ENCODE measurements around the gene MALL. TPM values are rescaled to one million over a fixed set of nuclear protein-coding genes. Genes with fewer than 3 reads are reported as not detected.
"Not testable (repeated sequence)": the region's sequence is repeated elsewhere in the genome, so short reads cannot be mapped to it uniquely, and the experiment has no call there.

The MALL gene
- 100 to 1,000 TPM; 235 to 264 TPM for polyA plus RNA-seq

DNA sequence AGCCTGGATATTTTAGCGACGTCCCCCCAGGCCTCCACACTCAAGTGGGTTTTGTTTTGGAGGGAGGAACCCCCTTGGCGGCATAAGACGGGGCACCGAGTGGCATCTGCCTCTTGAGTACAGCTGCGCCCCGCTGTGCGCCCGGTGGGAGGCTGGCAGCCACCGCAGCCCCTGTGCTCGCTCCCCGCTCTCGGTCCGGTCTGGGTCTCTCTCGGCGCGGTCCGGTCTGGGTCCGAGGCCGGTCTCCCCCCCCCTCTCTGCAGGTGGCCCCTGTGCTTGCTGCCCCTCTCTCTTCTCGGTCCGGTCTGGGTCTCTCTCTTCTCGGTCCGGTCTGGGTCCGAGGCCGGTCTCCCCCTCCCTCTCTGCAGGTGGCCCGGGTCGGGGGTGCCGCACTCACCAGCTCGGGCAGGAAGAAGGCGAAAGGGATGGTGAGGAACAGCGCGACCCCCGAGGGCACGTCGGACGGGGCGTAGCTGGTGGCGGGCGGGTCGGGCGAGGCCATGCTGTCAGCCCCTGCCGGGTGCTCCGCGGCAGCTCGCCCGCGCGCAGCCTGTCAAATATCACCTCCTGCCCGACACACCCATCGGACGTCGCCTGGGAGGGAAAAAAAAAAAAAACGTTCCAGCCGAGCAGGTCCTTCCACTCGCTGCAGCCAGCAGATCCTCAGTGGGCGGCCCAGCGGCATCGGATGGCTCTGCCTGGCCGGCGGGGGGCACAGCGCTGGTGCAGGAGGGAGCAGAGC is at the start of gene MALL:
Gene MALL, minus strand, starts transcription at position 532 of the 742 bp plus-strand sequence. Its CDS starts 30 bp downstream, at position 502.
- Histone ChIP-seq H3K9me3 (ENCODE audit: control insufficient read depth in 2 of 2, insufficient read depth in 1 of 2, low read depth in 1 of 2, low read length in 1 of 2) (peaks cover 0 to 2% of the 10 kb centered on the region in 2 donors), H3K27ac (ENCODE audit: low read depth in 2 of 2, low read length in 1 of 2) (peak within 1 kb of the TSS; percentile 88 to 89), H3K4me1 (ENCODE audit: control insufficient read depth in 2 of 2, insufficient read depth in 2 of 2, low read length in 1 of 2) (peaks cover 5 to 6% of the 10 kb centered on the region in 2 donors), H3K4me3 (ENCODE audit: low read depth in 1 of 2, low read length in 2 of 2) (peak within 1 kb of the TSS; percentile 66 to 79), H3K27me3 (ENCODE audit: control insufficient read depth in 1 of 2, insufficient read depth in 2 of 2, low read length in 2 of 2) (no peaks in the 10 kb centered on the region), H3K36me3 (ENCODE audit: control insufficient read depth in 2 of 2, insufficient read depth in 2 of 2, low read length in 1 of 2) (no peaks in the 10 kb centered on the region)
- WGBS, 2 donors: 7 to 9% methylated on average over 58 to 62 of the region's 62 CpGs

DNA sequence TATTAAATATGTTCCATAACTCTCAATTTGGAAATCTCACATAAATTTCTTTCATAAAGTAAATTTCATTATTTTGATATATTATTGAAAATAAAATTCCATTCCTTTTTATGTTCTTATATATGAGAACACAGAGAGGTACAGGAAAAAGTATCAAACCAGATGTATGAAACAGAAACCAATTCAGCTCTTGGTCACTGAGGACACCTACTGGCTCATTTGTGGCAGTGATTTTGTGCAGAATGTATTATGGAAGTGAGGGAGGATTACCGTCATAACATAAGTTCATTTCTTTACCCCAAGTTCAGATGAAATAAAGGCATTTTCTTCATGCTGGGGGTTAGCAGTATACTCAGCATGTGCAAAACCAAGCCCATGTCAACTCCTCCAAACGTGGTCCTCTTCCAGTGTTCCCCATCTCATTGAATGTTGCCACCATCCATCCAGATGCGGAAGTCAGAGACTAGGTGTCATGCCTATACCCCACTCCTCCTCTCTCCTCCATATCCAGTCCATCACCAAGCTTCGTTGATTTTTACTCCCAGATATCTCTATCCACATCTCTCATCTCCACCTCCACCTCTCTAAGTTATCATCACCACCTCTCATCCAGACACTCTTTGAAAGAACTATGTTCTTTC is 41.7 kb upstream of the MALL start:
- WGBS, 2 donors: 31 to 32% methylated on average over 4 of the region's 4 CpGs
- Histone ChIP-seq H3K4me3 (ENCODE audit: low read depth in 1 of 2, low read length in 2 of 2) (no peak overlapping the region), H3K4me1 (ENCODE audit: control insufficient read depth in 2 of 2, insufficient read depth in 2 of 2, low read length in 1 of 2) (peaks cover 0 to 2% of the 10 kb centered on the region in 2 donors), H3K9me3 (ENCODE audit: control insufficient read depth in 2 of 2, insufficient read depth in 1 of 2, low read depth in 1 of 2, low read length in 1 of 2) (no peaks in the 10 kb centered on the region), H3K27me3 (ENCODE audit: control insufficient read depth in 1 of 2, insufficient read depth in 2 of 2, low read length in 2 of 2) (no peaks in the 10 kb centered on the region), H3K27ac (ENCODE audit: low read depth in 2 of 2, low read length in 1 of 2) (peak overlapping the region in 1 of 2 donors; percentile 22), H3K36me3 (ENCODE audit: control insufficient read depth in 2 of 2, insufficient read depth in 2 of 2, low read length in 1 of 2) (no peaks in the 10 kb centered on the region)

DNA sequence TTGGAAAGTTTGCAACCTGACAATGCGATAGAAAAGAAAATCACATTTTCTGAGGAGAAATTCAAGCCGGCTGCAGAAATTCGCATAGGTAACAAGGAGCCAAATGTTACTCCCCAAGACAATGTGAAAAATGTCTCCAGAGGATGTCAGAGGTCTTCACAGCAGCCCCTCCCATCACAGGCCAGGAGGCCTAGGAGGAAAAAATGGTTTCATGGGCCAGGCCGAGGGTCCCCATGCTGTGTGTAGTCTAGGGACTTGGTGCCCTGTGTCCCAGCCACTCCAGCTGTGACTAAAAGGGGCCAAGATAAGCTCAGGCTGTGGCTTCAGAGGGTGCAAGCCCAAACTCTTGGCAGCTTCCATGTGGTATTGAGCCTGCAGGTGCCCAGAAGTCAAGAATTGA is 39.2 kb upstream of the MALL start:
- 97 to 99% methylated on average over 4 of the region's 4 CpGs for WGBS, 2 donors
- not testable (repeated sequence) for H3K36me3 ChIP-seq (ENCODE audit: control insufficient read depth in 2 of 2, insufficient read depth in 2 of 2, low read length in 1 of 2); H3K27me3 ChIP-seq (ENCODE audit: control insufficient read depth in 1 of 2, insufficient read depth in 2 of 2, low read length in 2 of 2); H3K9me3 ChIP-seq (ENCODE audit: control insufficient read depth in 2 of 2, insufficient read depth in 1 of 2, low read depth in 1 of 2, low read length in 1 of 2); H3K4me3 ChIP-seq (ENCODE audit: low read depth in 1 of 2, low read length in 2 of 2); H3K4me1 ChIP-seq (ENCODE audit: control insufficient read depth in 2 of 2, insufficient read depth in 2 of 2, low read length in 1 of 2); H3K27ac ChIP-seq (ENCODE audit: low read depth in 2 of 2, low read length in 1 of 2)

DNA sequence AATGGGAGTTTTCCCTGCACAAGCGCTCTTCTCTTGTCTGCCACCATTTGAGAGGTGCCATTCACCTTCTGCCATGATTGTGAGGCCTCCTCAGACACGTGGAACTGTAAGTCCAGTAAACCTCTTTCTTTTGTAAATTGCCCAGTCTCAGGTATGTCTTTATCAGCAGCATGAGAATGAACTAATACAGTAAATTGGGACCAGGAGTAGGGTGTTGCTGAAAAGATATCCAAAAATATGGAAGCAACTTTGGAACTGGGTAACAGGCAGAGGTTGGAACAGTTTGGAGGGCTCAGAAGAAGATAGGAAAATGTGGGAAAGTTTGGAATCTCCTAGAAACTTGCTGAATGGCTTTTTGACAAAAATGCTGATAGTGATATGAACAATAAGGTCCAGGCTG is 38.6 kb upstream of the MALL start:
- H3K27me3 ChIP-seq (ENCODE audit: control insufficient read depth in 1 of 2, insufficient read depth in 2 of 2, low read length in 2 of 2); H3K36me3 ChIP-seq (ENCODE audit: control insufficient read depth in 2 of 2, insufficient read depth in 2 of 2, low read length in 1 of 2); H3K9me3 ChIP-seq (ENCODE audit: control insufficient read depth in 2 of 2, insufficient read depth in 1 of 2, low read depth in 1 of 2, low read length in 1 of 2); H3K4me3 ChIP-seq (ENCODE audit: low read depth in 1 of 2, low read length in 2 of 2); H3K4me1 ChIP-seq (ENCODE audit: control insufficient read depth in 2 of 2, insufficient read depth in 2 of 2, low read length in 1 of 2): not testable (repeated sequence)
- H3K27ac ChIP-seq (ENCODE audit: low read depth in 2 of 2, low read length in 1 of 2): peak overlapping the region in 1 of 2 donors; percentile 42
- WGBS, 2 donors: 79 to 91% methylated on average over 2 of the region's 2 CpGs

DNA sequence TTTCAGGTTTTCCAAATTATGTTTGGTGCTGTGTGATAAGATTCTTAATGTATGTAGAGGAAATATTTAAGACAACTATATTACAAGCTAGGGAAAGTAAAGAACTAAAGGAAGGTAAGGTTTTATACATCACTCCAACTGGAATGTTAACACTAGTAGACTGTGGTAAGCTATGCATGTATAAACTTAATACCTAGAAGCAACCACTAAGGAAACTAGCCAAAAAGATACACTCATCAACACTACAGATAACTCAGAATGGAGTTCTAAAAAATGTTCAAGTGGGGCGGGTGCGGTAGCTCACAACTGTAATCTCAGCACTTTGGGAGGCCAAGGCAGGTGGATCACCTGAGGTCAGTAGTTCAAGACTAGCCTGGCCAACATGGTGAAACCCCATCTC is 37.8 kb upstream of the MALL start:
- Histone ChIP-seq H3K9me3 (ENCODE audit: control insufficient read depth in 2 of 2, insufficient read depth in 1 of 2, low read depth in 1 of 2, low read length in 1 of 2) (no peaks in the 10 kb centered on the region), H3K4me3 (ENCODE audit: low read depth in 1 of 2, low read length in 2 of 2) (no peak overlapping the region), H3K27ac (ENCODE audit: low read depth in 2 of 2, low read length in 1 of 2) (peak overlapping the region in 1 of 2 donors; percentile 4), H3K4me1 (ENCODE audit: control insufficient read depth in 2 of 2, insufficient read depth in 2 of 2, low read length in 1 of 2) (peaks cover 0 to 3% of the 10 kb centered on the region in 2 donors), H3K36me3 (ENCODE audit: control insufficient read depth in 2 of 2, insufficient read depth in 2 of 2, low read length in 1 of 2) (no peaks in the 10 kb centered on the region), H3K27me3 (ENCODE audit: control insufficient read depth in 1 of 2, insufficient read depth in 2 of 2, low read length in 2 of 2) (no peaks in the 10 kb centered on the region)
- 69 to 86% methylated on average over 2 of the region's 2 CpGs for WGBS, 2 donors

DNA sequence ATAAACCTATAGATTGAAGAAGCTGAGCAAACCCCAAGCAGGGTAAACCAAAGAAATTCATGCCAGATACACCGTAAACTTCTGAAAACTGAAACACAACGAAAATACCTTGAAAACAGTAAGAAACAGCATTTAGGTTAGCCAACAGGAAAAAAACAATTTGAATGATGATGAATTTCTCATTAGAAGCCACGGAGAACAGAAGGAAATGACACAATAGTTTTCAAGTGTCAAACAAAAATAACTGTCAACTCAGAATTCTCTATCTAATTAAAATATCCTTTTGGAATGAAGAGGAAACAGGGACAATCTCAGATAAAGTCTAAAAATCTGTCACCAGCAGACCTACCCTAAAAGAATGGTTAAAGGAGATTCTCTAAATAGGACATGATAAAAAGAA is 37.3 kb upstream of the MALL start:
- H3K4me3 ChIP-seq (ENCODE audit: low read depth in 1 of 2, low read length in 2 of 2): no peak overlapping the region
- 65 to 66% methylated on average over 3 of the region's 3 CpGs for WGBS, 2 donors
- no peak overlapping the region for H3K27ac ChIP-seq (ENCODE audit: low read depth in 2 of 2, low read length in 1 of 2)
- H3K36me3 ChIP-seq (ENCODE audit: control insufficient read depth in 2 of 2, insufficient read depth in 2 of 2, low read length in 1 of 2): no peaks in the 10 kb centered on the region
- H3K4me1 ChIP-seq (ENCODE audit: control insufficient read depth in 2 of 2, insufficient read depth in 2 of 2, low read length in 1 of 2): peaks cover 0 to 3% of the 10 kb centered on the region in 2 donors
- no peaks in the 10 kb centered on the region for H3K27me3 ChIP-seq (ENCODE audit: control insufficient read depth in 1 of 2, insufficient read depth in 2 of 2, low read length in 2 of 2)
- H3K9me3 ChIP-seq (ENCODE audit: control insufficient read depth in 2 of 2, insufficient read depth in 1 of 2, low read depth in 1 of 2, low read length in 1 of 2): peaks cover 0 to 2% of the 10 kb centered on the region in 2 donors

DNA sequence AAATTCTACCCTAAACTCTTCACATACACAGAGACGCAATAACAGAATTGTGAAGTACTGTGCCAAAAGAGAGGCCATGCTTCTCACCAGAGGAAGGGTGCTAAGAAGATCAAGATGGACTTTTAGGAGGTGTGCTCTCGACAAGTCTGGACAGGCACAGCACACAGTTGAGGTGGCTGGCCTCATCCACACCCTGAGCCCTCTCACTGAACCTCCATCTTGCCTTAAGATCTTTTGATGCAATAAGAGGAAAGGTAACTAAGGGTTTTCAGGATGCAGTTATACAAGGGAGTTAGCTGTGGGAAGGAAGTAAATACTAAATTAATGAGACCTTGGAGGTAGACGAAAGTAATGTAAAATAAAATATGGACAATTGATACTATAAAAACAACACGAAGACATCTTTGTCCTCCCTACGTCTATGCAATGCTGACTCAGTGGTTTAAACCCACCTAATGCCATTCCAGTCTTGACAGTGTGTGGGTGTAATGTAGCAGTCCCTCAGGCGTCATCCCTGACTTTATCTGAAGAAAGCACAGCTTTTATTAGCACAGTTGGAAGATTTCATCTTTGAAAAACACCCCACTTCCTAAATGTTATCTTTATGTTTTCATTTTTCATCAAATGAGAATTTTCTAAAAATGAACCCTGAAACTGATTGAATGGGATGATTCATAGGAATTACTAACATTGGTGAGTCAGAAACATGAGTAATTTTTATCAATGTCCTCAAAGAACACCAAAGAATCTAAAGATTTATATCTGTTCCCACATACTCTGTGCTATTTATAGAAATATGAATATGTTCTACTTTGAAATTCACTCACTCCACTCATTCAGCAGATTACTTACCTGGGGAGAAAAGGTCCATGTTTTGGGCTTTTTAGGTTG is 34.0 kb upstream of the MALL start:
- Histone ChIP-seq H3K4me1 (ENCODE audit: control insufficient read depth in 2 of 2, insufficient read depth in 2 of 2, low read length in 1 of 2) (peaks cover 0 to 2% of the 10 kb centered on the region in 2 donors), H3K27me3 (ENCODE audit: control insufficient read depth in 1 of 2, insufficient read depth in 2 of 2, low read length in 2 of 2) (no peaks in the 10 kb centered on the region), H3K36me3 (ENCODE audit: control insufficient read depth in 2 of 2, insufficient read depth in 2 of 2, low read length in 1 of 2) (no peaks in the 10 kb centered on the region), H3K4me3 (ENCODE audit: low read depth in 1 of 2, low read length in 2 of 2) (no peak overlapping the region), H3K27ac (ENCODE audit: low read depth in 2 of 2, low read length in 1 of 2) (peak overlapping the region in 1 of 2 donors; percentile 83), H3K9me3 (ENCODE audit: control insufficient read depth in 2 of 2, insufficient read depth in 1 of 2, low read depth in 1 of 2, low read length in 1 of 2) (peaks cover 0 to 2% of the 10 kb centered on the region in 2 donors)
- WGBS, 2 donors: 49 to 59% methylated on average over 6 of the region's 6 CpGs

DNA sequence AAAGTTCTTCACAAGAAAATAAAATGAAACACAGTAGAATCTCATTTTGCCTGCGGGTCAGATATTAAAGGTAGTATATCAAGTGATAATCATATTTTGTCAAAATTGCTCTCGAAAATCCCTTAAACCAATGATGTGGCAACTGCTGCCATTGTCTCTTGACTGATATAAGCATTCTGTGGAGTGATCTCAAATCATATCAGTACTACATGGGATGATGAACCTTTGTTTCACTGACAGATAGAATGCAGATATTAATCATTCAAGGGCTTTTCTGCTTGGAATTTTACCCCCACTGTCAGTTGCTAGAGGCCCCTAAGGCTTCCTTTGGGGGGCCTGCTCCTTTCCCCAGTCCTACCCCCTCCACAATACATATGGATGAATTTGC is 31.3 kb upstream of the MALL start:
- H3K27me3 ChIP-seq (ENCODE audit: control insufficient read depth in 1 of 2, insufficient read depth in 2 of 2, low read length in 2 of 2): no peaks in the 10 kb centered on the region
- H3K4me3 ChIP-seq (ENCODE audit: low read depth in 1 of 2, low read length in 2 of 2): no peak overlapping the region
- peaks cover 0 to 2% of the 10 kb centered on the region in 2 donors for H3K9me3 ChIP-seq (ENCODE audit: control insufficient read depth in 2 of 2, insufficient read depth in 1 of 2, low read depth in 1 of 2, low read length in 1 of 2)
- no peaks in the 10 kb centered on the region for H3K36me3 ChIP-seq (ENCODE audit: control insufficient read depth in 2 of 2, insufficient read depth in 2 of 2, low read length in 1 of 2)
- no peak overlapping the region for H3K27ac ChIP-seq (ENCODE audit: low read depth in 2 of 2, low read length in 1 of 2)
- WGBS, 2 donors: 83 to 92% methylated on average over 2 of the region's 2 CpGs
- H3K4me1 ChIP-seq (ENCODE audit: control insufficient read depth in 2 of 2, insufficient read depth in 2 of 2, low read length in 1 of 2): peaks cover 0 to 2% of the 10 kb centered on the region in 2 donors

DNA sequence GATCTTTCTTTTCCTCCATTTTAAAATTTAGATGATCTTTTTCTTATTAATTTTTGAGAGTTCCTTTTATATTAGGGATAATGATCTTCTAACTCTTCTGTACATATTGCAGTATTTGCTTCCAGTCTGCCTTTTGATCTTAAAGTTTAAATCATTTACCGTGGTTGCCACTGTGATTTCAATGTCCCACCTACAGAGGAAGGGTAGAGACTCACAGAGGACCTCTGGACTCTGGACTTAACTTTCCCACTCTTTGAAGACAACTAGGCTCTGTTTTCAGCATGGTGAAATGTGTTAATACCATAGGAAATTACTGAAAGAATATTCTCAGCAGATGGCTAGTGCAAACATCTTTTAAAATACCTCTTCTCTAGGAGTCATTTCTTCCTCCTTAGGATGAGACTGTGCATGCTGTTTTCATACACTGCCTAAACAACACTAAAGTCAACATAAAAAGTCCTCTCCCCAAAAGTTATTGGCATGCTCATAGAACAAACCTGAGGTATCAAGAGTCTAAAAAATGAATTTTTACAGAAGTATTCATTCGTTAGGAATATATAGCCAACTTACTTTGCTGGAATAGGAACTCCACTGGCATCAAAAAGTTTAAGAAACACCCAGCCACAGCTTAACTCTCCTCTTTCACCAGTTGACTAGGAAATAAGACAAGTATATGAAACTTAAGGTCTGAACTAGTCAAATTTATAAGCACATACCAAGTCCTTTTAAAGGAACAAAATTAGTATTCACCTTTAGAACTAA is 30.7 kb upstream of the MALL start:
- no peaks in the 10 kb centered on the region for H3K36me3 ChIP-seq (ENCODE audit: control insufficient read depth in 2 of 2, insufficient read depth in 2 of 2, low read length in 1 of 2)
- H3K27ac ChIP-seq (ENCODE audit: low read depth in 2 of 2, low read length in 1 of 2): no peak overlapping the region
- H3K4me1 ChIP-seq (ENCODE audit: control insufficient read depth in 2 of 2, insufficient read depth in 2 of 2, low read length in 1 of 2): peaks cover 0 to 2% of the 10 kb centered on the region in 2 donors
- WGBS, 2 donors: 73 to 82% methylated on average over 2 of the region's 2 CpGs
- peaks cover 0 to 2% of the 10 kb centered on the region in 2 donors for H3K9me3 ChIP-seq (ENCODE audit: control insufficient read depth in 2 of 2, insufficient read depth in 1 of 2, low read depth in 1 of 2, low read length in 1 of 2)
- no peaks in the 10 kb centered on the region for H3K27me3 ChIP-seq (ENCODE audit: control insufficient read depth in 1 of 2, insufficient read depth in 2 of 2, low read length in 2 of 2)
- H3K4me3 ChIP-seq (ENCODE audit: low read depth in 1 of 2, low read length in 2 of 2): no peak overlapping the region
